H1 (cell line): ENCODE measurements around the gene KLHL10. TPM values are rescaled to one million over a fixed set of nuclear protein-coding genes. Genes with fewer than 3 reads are reported as not detected.

Experiments used
- CTCF ChIA-PET: fragments of 300-600 bp; sonication (Branson Sonifier 250); formaldehyde crosslinking; loops from one replicate; lab custom pipeline; 2021; ENCODE audit not compliant: partially characterized antibody; lab: Charles Lee
- POLR2A ChIA-PET: fragments of 300-600 bp; sonication (Branson Sonifier 250); formaldehyde crosslinking; loops from one replicate; lab custom pipeline; 2021; ENCODE audit warnings: inconsistent platforms; ENCODE audit not compliant: partially characterized antibody; lab: Charles Lee
- DNase-seq, 2 experiments: peaks; one replicate each; pipeline versions ENCODE4 v3.0.0 to v3.0.0-alpha.2; 2010 to 2022; ENCODE audit warnings: low spot score in 2 of 2, low read depth in 1 of 2, mixed read lengths in 1 of 2
- FAIRE-seq: peaks from 2 replicates; lab custom pipeline; 2011; peaks lifted over from hg19 to GRCh38; lab: Jason Lieb, UNC
- H2AFZ ChIP-seq: 2 replicates; pipeline ENCODE4 v1.8.1; 2012; ENCODE audit warnings: low read length, inconsistent platforms
- H2AK5ac ChIP-seq: 2 replicates; pipeline ENCODE4 v1.6.1; 2013; ENCODE audit warnings: low read depth, low read length
- H2BK120ac ChIP-seq: replicated peaks from 2 replicates; pipeline ENCODE3; 2013; ENCODE audit warnings: low read depth, low read length, inconsistent platforms
- H2BK12ac ChIP-seq: 2 replicates; pipeline ENCODE4 v1.6.1; 2013; ENCODE audit warnings: low read depth, low read length
- H2BK15ac ChIP-seq: 2 replicates; pipeline ENCODE4 v1.6.1; 2013; ENCODE audit warnings: low read length
- H2BK20ac ChIP-seq: 2 replicates; pipeline ENCODE4 v1.6.1; 2013; ENCODE audit warnings: low read length
- H2BK5ac ChIP-seq: 2 replicates; pipeline ENCODE4 v1.6.1; 2013; ENCODE audit warnings: low read depth, low read length
- H3K14ac ChIP-seq: 2 replicates; pipeline ENCODE4 v1.6.1; 2013; ENCODE audit warnings: inconsistent platforms; ENCODE audit not compliant: insufficient read length
- H3K18ac ChIP-seq: 2 replicates; pipeline ENCODE4 v1.6.1; 2013; ENCODE audit warnings: low read length; ENCODE audit errors: extremely low read depth
- H3K23ac ChIP-seq: 2 replicates; pipeline ENCODE4 v1.6.1; 2013; ENCODE audit warnings: inconsistent platforms; ENCODE audit not compliant: insufficient read length
- H3K23me2 ChIP-seq: 2 replicates; pipeline ENCODE4 v1.6.1; 2013; ENCODE audit warnings: low read depth, low read length
- H3K27ac ChIP-seq: 2 replicates; pipeline ENCODE4 v1.6.1; 2011; ENCODE audit warnings: low read depth, low read length, inconsistent platforms
- H3K27me3 ChIP-seq, 4 experiments: replicated peaks in 1 of 4; 1 replicate in 1 of 4; 2 replicates in 3 of 4; pipeline versions ENCODE4 v1.6.1 to v1.8.1; 2011 to 2013; ENCODE audit warnings: low read length in 3 of 4, mild to moderate bottlenecking in 3 of 4, inconsistent platforms in 2 of 4, mixed read lengths in 2 of 4, moderate library complexity in 1 of 4; ENCODE audit not compliant: control insufficient read depth in 3 of 4, insufficient read depth in 3 of 4; ENCODE audit errors: extremely low read depth in 1 of 4
- H3K36me3 ChIP-seq, 4 experiments: 2 replicates each; pipeline versions ENCODE4 v1.6.1 to v1.8.1; 2011 to 2013; ENCODE audit warnings: mild to moderate bottlenecking in 4 of 4, low read length in 3 of 4, moderate library complexity in 2 of 4, control low read depth in 1 of 4, inconsistent platforms in 1 of 4; ENCODE audit not compliant: insufficient read depth in 4 of 4, control insufficient read depth in 2 of 4
- H3K4ac ChIP-seq: replicated peaks from 2 replicates; pipeline ENCODE3; 2013; ENCODE audit warnings: low read length, low read depth, mixed read lengths, inconsistent platforms; ENCODE audit not compliant: insufficient read length
- H3K4me1 ChIP-seq, 4 experiments: replicated peaks in 1 of 4; 1 replicate in 1 of 4; 2 replicates in 3 of 4; pipeline versions ENCODE4 v1.6.1 to v1.8.1; 2011 to 2013; ENCODE audit warnings: low read length in 3 of 4, inconsistent platforms in 2 of 4, mixed read lengths in 1 of 4; ENCODE audit not compliant: insufficient read depth in 4 of 4, control insufficient read depth in 3 of 4
- H3K4me2 ChIP-seq, 2 experiments: 2 replicates each; pipeline versions ENCODE4 v1.6.1 to v1.8.1; 2011 to 2013; ENCODE audit warnings: low read depth in 2 of 2, low read length in 2 of 2, control low read depth in 1 of 2, inconsistent platforms in 1 of 2, mild to moderate bottlenecking in 1 of 2; ENCODE audit not compliant: insufficient read depth in 1 of 2
- H3K4me3 ChIP-seq, 4 experiments: fragments of 200-600, 300-600 bp in 1 of 4; sonication (generic), shearing (Covaris generic), sonication (Bioruptor Twin) in 1 of 4; 2 replicates each; pipeline versions ENCODE4 v1.5.1 to v1.8.1; 2011 to 2016; ENCODE audit warnings: low read length in 4 of 4, low read depth in 3 of 4, control low read depth in 2 of 4, inconsistent platforms in 2 of 4, mild to moderate bottlenecking in 2 of 4, mixed read lengths in 1 of 4, moderate library complexity in 1 of 4; ENCODE audit not compliant: insufficient read depth in 2 of 4; ENCODE audit errors: extremely low read depth in 1 of 4
- H3K56ac ChIP-seq: replicated peaks from 2 replicates; pipeline ENCODE3; 2013; ENCODE audit warnings: low read depth, mild to moderate bottlenecking, mixed read lengths, low read length, inconsistent platforms; ENCODE audit not compliant: insufficient read length
- H3K79me1 ChIP-seq: 2 replicates; pipeline ENCODE4 v1.6.1; 2013; ENCODE audit warnings: low read depth, low read length, control low read depth
- H3K79me2 ChIP-seq, 2 experiments: 2 replicates each; pipeline versions ENCODE4 v1.6.1 to v1.8.1; 2012 to 2013; ENCODE audit warnings: low read length in 2 of 2, mild to moderate bottlenecking in 2 of 2, inconsistent platforms in 1 of 2; ENCODE audit not compliant: insufficient read depth in 2 of 2, control insufficient read depth in 1 of 2
- H3K9ac ChIP-seq, 4 experiments: replicated peaks in 1 of 4; 1 replicate in 1 of 4; 2 replicates in 3 of 4; pipeline versions ENCODE4 v1.6.1 to v1.8.1; 2011 to 2013; ENCODE audit warnings: low read depth in 3 of 4, low read length in 3 of 4, control low read depth in 2 of 4, mild to moderate bottlenecking in 2 of 4, moderate library complexity in 2 of 4, inconsistent platforms in 1 of 4; ENCODE audit errors: extremely low read depth in 1 of 4
- H3K9me3 ChIP-seq, 2 experiments: 2 replicates each; pipeline versions ENCODE4 v1.6.1 to v1.8.1; 2012 to 2013; ENCODE audit warnings: mild to moderate bottlenecking in 2 of 2, moderate library complexity in 2 of 2, control low read depth in 1 of 2, inconsistent platforms in 1 of 2, low read depth in 1 of 2, low read length in 1 of 2, mixed read lengths in 1 of 2; ENCODE audit not compliant: insufficient read depth in 2 of 2
- H4K20me1 ChIP-seq, 2 experiments: replicated peaks in 1 of 2; 2 replicates each; pipeline versions ENCODE3 to v1.8.1; 2011 to 2013; ENCODE audit warnings: inconsistent platforms in 2 of 2, low read length in 2 of 2, mild to moderate bottlenecking in 1 of 2; ENCODE audit not compliant: insufficient read depth in 2 of 2, control insufficient read depth in 1 of 2
- H4K5ac ChIP-seq: 2 replicates; pipeline ENCODE4 v1.6.1; 2013; ENCODE audit warnings: low read length, low read depth, mixed read lengths, inconsistent platforms; ENCODE audit not compliant: insufficient read length
- H4K8ac ChIP-seq: 2 replicates; pipeline ENCODE4 v1.8.0; 2013; ENCODE audit warnings: mild to moderate bottlenecking, moderate library complexity, low read length, inconsistent platforms; ENCODE audit not compliant: insufficient read depth; ENCODE audit errors: extremely low read depth
- H4K91ac ChIP-seq: replicated peaks from 2 replicates; pipeline ENCODE3; 2013; ENCODE audit warnings: low read length, mixed read lengths, inconsistent platforms; ENCODE audit not compliant: insufficient read length
- ATF2 ChIP-seq: IDR thresholded peaks from 2 replicates; pipeline ENCODE4 v1.6.1; 2012; ENCODE audit warnings: low read length, inconsistent platforms
- BACH1 ChIP-seq: IDR thresholded peaks from 2 replicates; pipeline ENCODE4 v1.6.1; 2012; ENCODE audit warnings: low read length, improper control_type of control experiment
- CBX5 ChIP-seq: fragments of 300-800, 300-1000 bp; sonication (generic); IDR thresholded peaks from 2 replicates; pipeline ENCODE4 v1.7.1; 2016; ENCODE audit warnings: antibody characterized with exemption, low read length, low read depth
- CBX8 ChIP-seq: fragments of 300-800, 300-1000 bp; sonication (generic); IDR thresholded peaks from 2 replicates; pipeline ENCODE4 v1.7.1; 2016; ENCODE audit warnings: low read depth, low read length, borderline replicate concordance
- CREB1 ChIP-seq: IDR thresholded peaks from 2 replicates; pipeline ENCODE4 v1.6.1; 2012; ENCODE audit warnings: inconsistent platforms
- GTF2F1 ChIP-seq: IDR thresholded peaks from 2 replicates; pipeline ENCODE4 v1.6.1; 2012; ENCODE audit warnings: low read depth, low read length, improper control_type of control experiment, borderline replicate concordance
- HDAC2 ChIP-seq, 2 experiments: fragments of 300-600 bp in 1 of 2; sonication (generic) in 1 of 2; IDR thresholded peaks; 2 replicates each; pipeline ENCODE4 v1.6.1; 2011 to 2012; ENCODE audit warnings: low read depth in 2 of 2, low read length in 2 of 2, mild to moderate bottlenecking in 2 of 2, moderate library complexity in 2 of 2, borderline replicate concordance in 1 of 2, inconsistent platforms in 1 of 2
- POU5F1 ChIP-seq: IDR thresholded peaks from 2 replicates; pipeline ENCODE4 v1.6.1; 2011; ENCODE audit warnings: low read depth, mild to moderate bottlenecking, low read length, moderate library complexity
- SAP30 ChIP-seq: fragments of 300-600 bp; sonication (generic); IDR thresholded peaks from 2 replicates; pipeline ENCODE4 v1.7.1; 2012; ENCODE audit warnings: low read length, moderate library complexity, mild to moderate bottlenecking, inconsistent platforms; ENCODE audit not compliant: insufficient read depth, insufficient replicate concordance
- SIX5 ChIP-seq: IDR thresholded peaks from 2 replicates; pipeline ENCODE4 v1.6.1; 2011; ENCODE audit warnings: mild to moderate bottlenecking, low read depth, low read length
- TBP ChIP-seq: IDR thresholded peaks from 2 replicates; pipeline ENCODE4 v1.6.1; 2011; ENCODE audit warnings: low read depth, low read length, improper control_type of control experiment
- TCF12 ChIP-seq: IDR thresholded peaks from 2 replicates; pipeline ENCODE4 v1.6.1; 2011; ENCODE audit warnings: low read depth, mild to moderate bottlenecking, low read length
- WGBS, 2 experiments: shearing (Covaris generic) in 1 of 2; methylation state at CpG; one replicate each; pipeline versions ENCODE4 v1.1.6 to v1.1.7; 2013 to 2015; ENCODE audit warnings: low lambda C conversion rate in 2 of 2, mixed read lengths in 2 of 2, inconsistent platforms in 1 of 2, low coverage in 1 of 2, missing lambda C conversion rate in 1 of 2; ENCODE audit not compliant: insufficient replicate concordance in 2 of 2, insufficient coverage in 1 of 2, insufficient read length in 1 of 2; ENCODE audit errors: extremely low coverage in 1 of 2, missing lambda C conversion rate in 1 of 2; 5-methylcytosine and 5-hydroxymethylcytosine counted together
- polyA plus RNA-seq, 7 experiments: library from polyadenylated mRNA; depleted of rRNA in 3 of 7; stranded (reverse) in 5 of 7; unstranded in 2 of 7; fragments of >200 nt in 5 of 7; fragments of 200-250 nt in 2 of 7; gene quantifications; 1 replicate in 5 of 7; 2 replicates in 1 of 7; 4 replicates in 1 of 7; pipeline versions ENCODE4 v1.2.1 to v1.2.3, GENCODE V29; 2011 to 2013; ENCODE audit warnings: missing spikeins in 2 of 7, mixed read lengths in 2 of 7
- total RNA-seq: library from RNA; stranded (reverse); fragmentation: NEBNext Ultra II Directional; extraction: Animal tissue kit (Norgen Biotek cat#: 25700); gene quantifications from 2 replicates; pipeline ENCODE4 v1.2.1, GENCODE V29; 2021

KLHL10 gene
- total and polyA plus RNA-seq, 2 of the 8 experiments (the other 6 are each of a cell fraction or from before 2014, with no cell fraction given), result 0.19 to 0.26 TPM

GRCh38 chr17:41865596-41865893, 27.9 kb downstream of the KLHL10 start:
- Histone ChIP-seq H4K20me1 (peaks cover under 1 to 19% of the 10 kb centered on the region in 2 experiments), H2AK5ac (no peak overlapping the region)
- POLR2A ChIA-PET, result interaction anchor here (0.6 to 4.1 kb wide), 25 partner anchors 9 to 177 kb away, joined by 3 to 26 read pairs (median 6); partner anchors contain the start of genes ACLY, EIF1, HAP1 and JUP
- TF ChIP-seq POU5F1 (no peak), GTF2F1 (no peak), CBX8 (no peak), ATF2 (no peak), CREB1 (no peak), CBX5 (no peak), BACH1 (no peak), TCF12 (no peak), TBP (0 out of 2 replicates have a peak, but pooled peaks have one; percentile 49), HDAC2 (IDR thresholded peaks at IDR 0.05; ENCODE audit: borderline replicate concordance in 1 of 2, low read depth in 2 of 2, low read length in 2 of 2) (no peak), SAP30 (no peak), SIX5 (no peak)

More at GRCh38 chr17:41865596-41865893, 27.9 kb downstream of the KLHL10 start:
- 0 out of 2 replicates have a peak overlapping the region, but pooled peaks have one; percentile 63 for H2BK5ac ChIP-seq
- H2BK12ac ChIP-seq, result no peak overlapping the region
- 0 out of 2 replicates have a peak overlapping the region, but pooled peaks have one; percentile 45 for H2AFZ ChIP-seq
- H3K56ac ChIP-seq, result no peak overlapping the region
- DNase-seq (no peak), FAIRE-seq (no peak)
- H3K36me3 ChIP-seq, result peaks cover 13 to 38% (median 34%) of the 10 kb centered on the region in 4 experiments
- H3K18ac ChIP-seq, result no peak overlapping the region
- no peak overlapping the region for H3K4ac ChIP-seq
- H3K79me1 ChIP-seq, result peaks cover 3% of the 10 kb centered on the region
- H3K27ac ChIP-seq, result no peak overlapping the region; the same call in 1 of the 2 replicates
- no peak overlapping the region for H3K23ac ChIP-seq
- no peak overlapping the region for H4K91ac ChIP-seq
- no peaks in the 10 kb centered on the region for H3K9me3 ChIP-seq
- peaks cover 8 to 39% of the 10 kb centered on the region in 2 experiments for H3K79me2 ChIP-seq
- H2BK20ac ChIP-seq, result no peak overlapping the region
- peak overlapping the region in 3 of 4 experiments; percentile 23 to 94 (median 86); a peak in 5 of 8 replicates for H3K4me3 ChIP-seq
- no peak overlapping the region for H3K14ac ChIP-seq
- H2BK15ac ChIP-seq, result no peak overlapping the region
- peak overlapping the region; percentile 62 to 93 for H3K4me2 ChIP-seq
- no peaks in the 10 kb centered on the region for H3K27me3 ChIP-seq
- WGBS, 2 experiments, result 16% methylated on average over 10 of the region's 10 CpGs; no CpG with 5 or more reads in 1 of the 2 experiments
- H4K5ac ChIP-seq, result no peak overlapping the region
- H3K23me2 ChIP-seq, result peaks cover 8% of the 10 kb centered on the region
- H3K4me1 ChIP-seq, result peaks cover 4 to 21% (median 11%) of the 10 kb centered on the region in 4 experiments
- CTCF ChIA-PET, result interaction anchor here (0.9 to 2.2 kb wide), 5 partner anchors 54 to 131 kb away, joined by 3 to 7 read pairs (median 4); partner anchors contain the start of genes HAP1 and P3H4
- H4K8ac ChIP-seq, result peak overlapping the region; percentile 22; the same call in 1 of the 2 replicates
- peak overlapping the region in 1 of 4 experiments; percentile 5; a peak in 2 of 7 replicates for H3K9ac ChIP-seq
- H2BK120ac ChIP-seq, result no peak overlapping the region
